ENCODE measurements around the gene COX4I1.

DNA sequence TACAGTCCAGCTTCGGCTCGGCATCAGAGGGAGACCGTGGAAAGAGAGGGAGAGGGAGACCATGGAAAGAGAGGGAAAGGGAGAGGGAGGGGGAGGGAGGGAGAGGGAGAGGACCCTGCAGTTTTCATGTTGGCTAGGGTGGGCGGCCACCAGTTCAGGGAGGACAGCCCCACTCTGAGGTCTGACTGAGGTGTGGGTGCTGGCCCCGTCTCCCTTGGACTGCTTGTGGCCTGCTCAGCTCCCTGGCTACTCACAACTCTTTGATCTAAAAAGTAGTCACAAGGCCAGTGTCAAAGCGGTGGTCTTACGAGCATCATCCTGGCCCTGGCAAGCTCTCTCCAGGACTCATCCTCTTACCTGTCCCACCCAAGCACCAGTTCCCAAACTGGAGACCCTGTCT lies 9.4 kb downstream of the COX4I1 start:
- TF ChIP-seq CTCF (IDR thresholded peaks at IDR 0.05), result no peak
- no peak for TF ChIP-seq POLR2AphosphoS5 (IDR thresholded peaks at IDR 0.05)
- TF ChIP-seq POLR2A (IDR thresholded peaks at IDR 0.05), result no peak
